ENCODE results near the gene RBM17.
"Not testable (repeated sequence)": the region's sequence is repeated elsewhere in the genome, so short reads cannot be mapped to it uniquely, and the experiment has no call there.

Gene RBM17

DNA sequence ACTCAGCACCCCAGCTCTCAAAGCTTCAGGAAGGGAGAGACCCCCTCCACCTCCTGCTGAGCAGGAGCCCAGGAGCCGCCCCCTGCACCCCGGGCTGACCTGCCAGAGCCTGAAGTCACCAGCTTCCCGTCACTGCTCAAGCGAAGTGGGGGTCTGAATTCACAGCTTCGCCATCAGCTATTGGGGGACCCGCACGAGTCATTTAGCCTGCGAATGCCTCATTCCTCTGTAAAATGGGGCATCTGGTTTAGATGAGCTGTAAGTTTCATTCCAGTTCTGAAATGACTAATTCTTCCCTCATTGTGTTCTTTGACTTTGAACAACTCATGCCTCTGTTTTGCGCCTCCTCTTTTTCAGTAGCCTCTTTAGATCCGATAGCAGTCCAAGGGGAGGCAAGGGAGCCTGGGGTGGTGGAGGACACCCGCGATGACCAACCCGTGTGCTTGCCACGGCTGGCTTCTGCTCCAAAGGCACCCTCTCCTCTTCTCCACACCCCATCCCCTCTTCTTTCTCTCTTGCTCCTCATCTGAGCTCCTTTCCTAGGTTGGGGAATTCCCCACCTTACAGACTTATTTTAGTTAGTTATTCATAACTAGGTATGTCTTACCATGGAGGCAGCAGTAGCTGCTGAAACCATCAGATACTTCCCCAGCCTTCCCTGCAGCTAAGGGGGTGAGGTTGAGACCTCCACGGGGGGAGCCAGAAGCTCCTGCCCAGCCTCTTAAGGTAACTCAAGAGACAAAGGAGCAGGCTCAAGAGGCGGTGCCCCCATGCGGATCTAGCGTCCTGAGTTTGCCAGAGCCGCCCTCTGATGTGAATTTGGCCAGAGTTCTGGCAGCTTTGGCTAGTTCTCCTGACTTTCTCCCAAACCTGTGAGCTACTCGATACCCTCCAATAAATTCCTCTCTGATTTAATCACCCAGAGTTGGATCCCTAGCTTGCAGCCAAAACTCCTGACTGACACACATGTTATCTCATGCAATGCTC is 47.7 kb downstream of the RBM17 start:
- DNase-seq (ENCODE audit: low read depth) = peak; percentile 65

DNA sequence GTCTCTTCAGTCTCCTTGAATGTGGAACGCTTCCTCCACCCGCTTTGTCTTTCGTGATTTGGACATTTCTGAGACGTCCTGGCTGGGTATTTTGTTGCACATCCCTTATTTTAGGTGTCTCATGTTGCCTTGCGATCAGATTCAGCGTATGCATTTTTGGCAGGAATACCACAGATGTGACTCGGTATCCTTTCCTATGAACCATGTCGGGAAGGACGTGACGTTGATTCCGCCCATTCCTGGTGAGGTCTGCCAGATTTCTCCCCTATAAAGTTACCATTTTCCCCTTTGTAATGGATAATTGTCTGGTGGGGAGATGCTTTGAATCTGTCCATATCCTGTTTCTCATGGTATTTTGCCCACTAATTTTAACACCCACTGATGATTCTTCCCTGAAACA is 49.6 kb downstream of the RBM17 start:
- DNase-seq (ENCODE audit: low read depth) = no peak

DNA sequence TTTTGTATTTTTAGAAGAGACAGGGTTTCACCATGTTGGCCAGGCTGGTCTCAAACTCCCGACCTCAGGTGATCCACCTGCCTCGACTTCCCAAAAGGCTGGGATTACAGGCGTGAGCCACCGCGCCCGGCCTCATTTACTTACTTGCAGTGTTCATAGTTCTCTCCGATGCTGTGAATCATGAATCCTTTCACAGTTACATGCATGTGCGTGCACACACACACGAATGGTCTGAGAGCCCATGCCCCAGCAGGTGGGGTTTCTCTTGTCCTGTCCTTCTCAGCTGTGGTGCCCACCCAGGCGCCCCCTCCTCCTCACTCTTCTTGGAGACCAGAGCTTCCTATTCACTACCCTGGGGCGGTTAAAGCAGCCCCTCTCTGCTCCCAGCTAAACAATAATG is 50.6 kb downstream of the RBM17 start:
- no peak for DNase-seq (ENCODE audit: low read depth)

DNA sequence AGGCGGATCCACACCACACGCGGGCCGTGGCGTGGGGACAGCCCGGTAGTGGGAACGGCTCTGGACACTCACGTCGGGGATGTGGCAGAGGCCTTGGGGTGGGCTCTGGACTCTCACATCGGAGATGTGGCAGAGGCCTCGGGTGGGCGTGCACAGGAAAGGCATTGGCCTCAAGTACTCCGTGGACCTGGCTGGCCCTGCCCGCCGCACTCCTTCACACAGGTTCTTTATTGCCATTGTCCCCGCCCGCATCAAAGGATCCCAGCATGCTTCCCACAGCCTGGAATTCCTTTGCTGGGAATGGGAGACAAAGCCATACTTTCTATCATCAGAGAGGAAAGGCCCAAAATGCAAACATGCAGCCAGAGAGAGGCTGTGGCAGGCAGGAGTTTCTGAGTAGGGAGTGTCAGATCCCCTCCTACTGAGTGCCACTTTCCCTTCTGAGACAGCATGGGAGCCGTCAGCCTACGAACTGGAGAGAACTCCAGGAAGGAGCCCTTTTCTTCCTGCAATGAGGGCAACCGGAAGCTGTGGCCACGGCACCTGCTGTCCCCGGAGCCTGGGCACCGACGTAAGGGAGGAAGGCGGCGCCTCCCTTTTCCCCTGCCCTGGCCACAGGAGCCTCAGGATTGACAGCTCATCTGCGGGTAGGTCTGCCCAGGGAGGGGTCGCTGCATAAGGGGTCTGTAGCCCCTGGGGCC is 51.5 kb downstream of the RBM17 start:
- DNase-seq (ENCODE audit: low read depth) = no peak

DNA sequence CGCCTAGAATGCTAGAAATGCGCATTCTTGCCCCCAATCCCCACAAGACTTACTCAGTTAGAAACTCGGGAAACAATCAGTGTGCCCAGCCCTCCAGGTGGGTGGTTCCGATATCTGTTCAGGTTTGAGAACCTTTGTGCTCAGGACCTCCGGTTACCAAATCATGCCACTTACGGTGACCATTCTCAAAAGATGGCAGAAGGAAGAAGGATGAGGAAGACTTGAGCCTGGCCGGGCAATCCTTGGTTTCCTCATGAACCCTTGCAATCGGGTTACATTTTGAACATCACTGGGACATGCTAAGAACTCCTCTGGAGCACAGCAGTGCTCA is 52.1 kb downstream of the RBM17 start:
- no peak for DNase-seq (ENCODE audit: low read depth)

DNA sequence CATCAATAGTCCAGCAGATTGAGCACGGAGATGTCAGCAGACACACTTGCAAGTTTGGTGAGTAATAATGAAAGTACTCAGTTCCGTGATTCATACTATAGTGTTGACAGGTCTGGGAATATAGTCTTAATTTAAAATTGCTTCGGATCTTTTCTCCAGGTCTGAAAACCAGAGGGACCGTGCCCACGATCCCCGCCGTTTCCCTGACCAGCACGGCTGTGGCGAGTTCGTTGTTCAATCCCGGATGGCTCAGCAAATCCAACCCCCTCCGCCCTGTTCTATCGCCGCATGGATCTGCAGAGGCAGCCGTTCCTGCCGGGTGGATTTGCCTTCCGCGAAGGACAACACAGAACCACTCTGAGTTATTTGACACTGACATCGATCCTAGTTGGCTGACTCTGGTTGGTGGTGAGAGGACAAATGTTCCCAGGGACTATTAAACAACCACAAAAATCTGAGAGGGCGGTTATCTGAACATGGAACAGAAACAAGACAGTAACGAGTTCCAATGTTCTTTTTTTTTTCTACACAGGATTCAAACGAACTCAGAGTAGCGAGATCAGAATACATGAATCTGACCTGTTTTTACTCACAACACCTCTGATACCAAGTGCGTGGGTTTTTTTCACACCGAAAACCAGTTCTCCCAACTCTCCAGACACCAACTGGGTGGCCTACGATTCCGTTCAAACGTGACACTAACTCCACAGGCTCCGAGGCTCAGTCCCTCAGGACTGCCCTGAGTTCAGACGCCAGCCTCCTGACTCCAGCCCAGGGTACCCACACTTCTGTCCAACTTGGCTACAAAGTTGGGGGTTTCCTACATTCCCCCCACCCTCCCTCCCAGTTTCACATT is 52.7 kb downstream of the RBM17 start:
- peak; percentile 79 for DNase-seq (ENCODE audit: low read depth)

DNA sequence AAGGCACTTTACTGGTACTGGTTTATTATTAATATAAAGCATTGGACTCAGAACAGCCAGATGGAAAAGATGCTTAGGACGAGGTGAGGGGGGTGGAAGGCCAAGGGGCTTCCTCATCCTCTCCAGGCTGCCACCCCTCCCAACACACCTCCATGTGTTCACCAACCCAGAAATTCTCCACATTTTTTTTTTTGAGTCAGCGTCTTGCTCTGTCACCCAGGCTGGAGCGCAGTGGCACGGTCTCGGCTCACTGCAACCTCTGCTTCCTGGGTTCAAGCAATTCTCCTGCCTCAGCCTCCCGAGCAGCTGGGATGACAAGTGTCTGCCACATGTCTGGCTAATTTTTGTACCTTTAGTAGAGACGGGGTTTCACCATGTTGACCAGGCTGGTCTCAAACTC is 53.4 kb downstream of the RBM17 start:
- DNase-seq (ENCODE audit: low read depth) = not testable (repeated sequence)

DNA sequence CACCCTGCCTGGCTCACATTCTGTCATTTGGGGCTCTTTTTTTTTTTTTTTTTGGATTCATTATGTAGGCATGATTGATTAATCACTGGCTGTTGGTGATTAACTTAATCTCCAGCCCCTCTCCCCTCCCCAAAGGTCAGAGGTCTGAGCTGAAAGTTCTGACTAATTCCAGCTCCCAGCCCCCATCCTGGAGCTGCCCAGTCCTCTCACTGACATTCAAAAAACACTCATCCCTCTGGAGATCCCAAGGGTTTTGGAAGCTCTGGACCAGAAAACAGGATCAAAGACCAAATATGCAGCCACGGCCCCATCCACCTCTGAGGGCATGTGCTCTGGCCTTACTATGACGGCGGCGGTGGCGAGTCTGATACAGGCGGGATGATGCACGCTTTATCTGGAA is 53.8 kb downstream of the RBM17 start:
- DNase-seq (ENCODE audit: low read depth) = no peak

DNA sequence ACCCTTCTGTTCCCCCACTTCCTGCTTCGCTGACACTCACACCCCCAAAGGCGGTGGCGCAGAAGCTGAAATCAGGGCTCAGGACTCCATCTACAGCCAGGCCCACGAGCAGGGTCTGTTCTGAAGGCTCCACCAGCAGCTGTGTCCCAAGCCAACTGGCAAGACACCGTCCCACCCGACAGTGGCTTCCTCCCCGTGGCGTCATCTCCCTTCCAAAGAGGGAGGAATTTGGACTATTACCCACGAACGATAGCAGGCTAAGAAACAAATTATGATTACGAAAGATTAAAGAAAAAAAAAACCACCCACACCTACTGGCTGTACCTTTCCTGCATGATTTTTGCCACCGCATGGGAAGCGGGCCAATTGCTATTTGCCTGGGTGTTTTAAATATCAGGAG is 54.3 kb downstream of the RBM17 start:
- no peak for DNase-seq (ENCODE audit: low read depth)

DNA sequence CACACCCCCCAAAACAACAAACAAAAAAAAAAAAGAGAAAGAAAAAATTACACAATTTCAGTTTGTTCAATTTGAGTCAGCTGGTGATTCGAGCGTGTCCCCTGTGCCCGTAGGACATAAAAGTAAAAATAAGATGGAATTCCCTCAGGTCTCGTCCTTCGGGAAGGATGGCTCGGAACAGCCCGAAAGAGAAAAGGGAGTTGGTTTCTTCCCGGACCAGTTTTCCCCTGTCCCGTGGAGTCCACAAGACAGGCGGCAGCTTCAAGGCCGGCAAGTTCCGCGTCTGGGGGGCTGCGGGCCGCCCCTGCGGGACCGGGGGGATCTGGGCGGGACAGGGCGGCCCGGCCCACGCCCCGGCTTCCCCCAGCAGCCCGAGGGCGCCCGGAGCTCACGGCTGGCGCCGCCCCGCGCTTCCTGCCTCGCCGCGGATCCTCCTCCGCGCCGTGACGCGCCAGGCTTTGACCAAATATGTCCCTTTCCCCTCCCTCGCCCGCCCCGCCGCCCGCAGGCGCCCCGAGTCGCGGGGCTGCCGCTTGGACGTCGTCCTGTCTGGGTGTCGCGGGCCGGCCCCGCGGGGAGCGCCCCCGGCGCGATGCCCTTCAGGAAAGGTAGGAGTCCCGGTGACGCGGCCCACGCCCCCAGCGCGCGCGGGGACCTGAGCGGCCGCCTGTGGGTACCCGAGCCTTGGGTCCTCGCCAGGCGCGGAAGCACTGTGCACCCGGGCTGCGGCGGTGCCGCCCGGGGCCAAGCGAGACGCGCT is 55.8 kb downstream of the RBM17 start:
- peak; percentile 72 for DNase-seq (ENCODE audit: low read depth)

DNA sequence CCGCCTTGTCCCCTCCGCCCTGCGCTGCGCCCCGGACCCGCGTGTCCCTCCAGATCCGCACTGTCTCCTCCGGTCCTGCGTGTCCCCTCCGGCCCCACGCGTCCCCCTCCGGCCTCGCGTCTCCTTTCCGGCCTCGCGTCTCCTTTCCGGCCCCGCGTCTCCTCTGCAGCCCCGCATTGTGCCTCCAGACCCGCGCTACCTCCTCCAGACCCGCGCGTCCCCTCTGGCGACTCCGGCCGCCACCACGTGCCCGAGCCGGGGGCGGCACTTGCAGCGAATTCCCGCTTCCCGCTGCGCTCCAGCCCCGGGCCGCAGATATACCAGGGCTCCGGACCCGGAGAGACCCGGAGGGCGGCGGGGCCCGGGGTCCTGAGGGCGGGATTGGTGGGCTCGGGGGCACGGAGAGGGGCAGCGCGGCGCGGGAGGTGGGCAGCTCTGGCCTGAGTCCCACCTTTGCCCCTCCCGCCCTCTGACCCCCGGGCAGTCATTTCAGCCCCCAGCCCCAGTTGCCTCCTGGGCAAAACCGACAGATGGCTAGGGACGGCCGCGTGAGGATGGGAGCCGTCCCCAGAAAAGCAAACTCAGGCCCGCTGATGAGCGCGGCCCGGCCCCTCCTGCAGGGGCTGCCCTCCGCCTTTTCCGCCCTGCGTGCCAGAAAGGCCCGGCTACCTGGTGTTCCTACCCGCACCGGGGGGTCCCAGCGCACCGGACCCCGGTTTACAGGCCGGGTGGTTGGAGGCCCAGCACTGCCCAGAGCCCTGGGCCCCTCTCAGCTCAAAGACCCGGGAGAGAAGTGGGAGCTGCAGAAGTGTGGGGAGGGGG is 56.5 kb downstream of the RBM17 start:
- DNase-seq (ENCODE audit: low read depth) = no peak

DNA sequence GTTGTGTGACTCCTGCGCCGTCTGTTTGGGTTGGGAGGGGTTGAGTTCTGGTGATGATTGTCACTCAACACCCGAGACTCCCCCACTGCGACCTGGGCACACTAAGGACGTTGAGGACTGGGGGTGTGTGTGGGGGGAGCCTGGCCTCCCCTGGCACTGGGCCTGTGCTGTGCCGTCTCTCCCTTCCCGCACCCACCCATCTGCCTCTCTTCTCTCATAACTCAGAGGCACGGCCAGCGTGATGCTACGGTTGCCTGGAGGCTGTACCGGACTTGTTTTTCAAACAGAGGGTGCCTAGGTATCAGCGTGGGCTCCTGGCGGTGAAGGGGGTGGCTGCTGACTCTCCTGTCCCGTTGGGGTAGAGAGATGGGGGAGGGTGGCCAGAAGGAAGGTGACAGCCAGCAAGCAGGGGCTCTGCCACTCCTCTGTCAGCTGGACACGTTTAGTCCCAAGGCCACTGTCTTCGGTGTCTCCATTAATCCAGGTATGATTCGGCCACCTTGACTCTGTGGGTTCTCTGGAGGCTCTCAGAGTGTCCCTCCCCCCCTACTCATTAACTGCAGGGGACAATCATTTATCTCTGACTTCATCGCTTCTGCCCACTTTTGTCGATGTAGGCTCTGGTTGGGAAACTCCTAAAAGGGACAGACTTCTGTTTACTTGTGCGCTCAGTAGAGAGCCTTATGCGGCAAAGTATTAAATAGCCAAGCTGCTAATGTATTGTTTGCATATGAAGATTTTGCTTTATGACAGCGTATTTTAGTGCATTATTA is 57.4 kb downstream of the RBM17 start:
- no peak for DNase-seq (ENCODE audit: low read depth)

DNA sequence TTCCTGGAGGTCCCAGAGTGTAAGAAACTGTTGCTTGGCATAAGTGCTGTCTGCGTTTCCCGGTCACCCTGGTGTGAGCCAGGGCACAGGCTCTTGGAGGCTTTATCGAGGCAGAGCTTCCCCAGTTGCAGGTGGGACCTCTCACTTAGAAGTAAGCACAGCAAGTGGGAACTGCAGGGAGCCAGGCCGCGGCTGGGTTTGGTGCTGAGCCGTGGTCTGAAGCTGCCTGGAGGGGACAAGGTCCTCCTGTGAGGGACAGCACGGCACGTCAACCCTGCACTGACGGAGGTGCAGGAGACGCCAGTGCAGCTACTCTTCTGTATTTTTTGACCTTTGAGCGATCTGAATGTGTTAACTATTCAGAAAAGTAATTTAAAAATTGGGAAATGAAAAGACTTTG is 58.1 kb downstream of the RBM17 start:
- DNase-seq (ENCODE audit: low read depth) = no peak

DNA sequence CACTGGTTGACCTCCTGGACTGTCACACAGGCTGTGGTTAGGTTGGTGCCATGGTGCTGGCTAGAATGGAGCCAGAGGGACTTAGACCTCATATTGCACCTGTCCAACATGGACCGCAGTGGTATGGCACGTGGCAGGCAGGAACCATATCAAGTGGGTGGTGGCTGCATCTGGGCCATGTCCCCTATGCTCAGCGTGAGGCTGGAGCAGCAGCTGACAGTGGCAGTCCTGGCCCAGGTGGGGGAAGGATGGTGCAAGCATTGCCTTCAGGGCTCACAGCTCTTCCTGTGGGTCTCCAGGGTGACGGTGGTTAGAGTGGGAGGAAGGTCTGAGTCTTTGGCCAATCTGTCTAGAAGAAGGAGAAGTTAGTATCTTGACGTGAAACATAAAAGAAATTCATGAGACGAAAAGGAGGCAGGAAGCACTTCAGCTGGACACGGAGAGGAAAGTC is 59.4 kb downstream of the RBM17 start:
- DNase-seq (ENCODE audit: low read depth) = no peak

DNA sequence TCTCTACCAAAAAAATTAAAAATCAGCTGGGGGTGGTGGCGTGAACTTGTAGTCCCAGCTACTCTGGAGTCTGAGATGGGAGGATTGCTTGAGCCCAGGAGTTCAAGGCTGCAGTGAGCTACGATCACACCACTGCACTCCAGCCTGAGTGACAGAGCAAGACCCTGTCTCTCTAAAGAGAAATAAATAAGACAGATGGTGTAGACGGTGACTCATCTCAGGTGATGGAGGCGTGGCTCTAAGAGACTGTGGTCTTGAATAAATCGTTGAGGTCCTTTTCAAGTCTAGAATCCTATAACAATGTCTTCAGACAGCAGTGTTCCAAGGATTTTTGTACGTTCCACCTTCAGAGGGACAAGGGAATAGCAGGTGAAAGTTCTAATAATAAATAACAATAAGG is 60.1 kb downstream of the RBM17 start:
- no peak for DNase-seq (ENCODE audit: low read depth)

DNA sequence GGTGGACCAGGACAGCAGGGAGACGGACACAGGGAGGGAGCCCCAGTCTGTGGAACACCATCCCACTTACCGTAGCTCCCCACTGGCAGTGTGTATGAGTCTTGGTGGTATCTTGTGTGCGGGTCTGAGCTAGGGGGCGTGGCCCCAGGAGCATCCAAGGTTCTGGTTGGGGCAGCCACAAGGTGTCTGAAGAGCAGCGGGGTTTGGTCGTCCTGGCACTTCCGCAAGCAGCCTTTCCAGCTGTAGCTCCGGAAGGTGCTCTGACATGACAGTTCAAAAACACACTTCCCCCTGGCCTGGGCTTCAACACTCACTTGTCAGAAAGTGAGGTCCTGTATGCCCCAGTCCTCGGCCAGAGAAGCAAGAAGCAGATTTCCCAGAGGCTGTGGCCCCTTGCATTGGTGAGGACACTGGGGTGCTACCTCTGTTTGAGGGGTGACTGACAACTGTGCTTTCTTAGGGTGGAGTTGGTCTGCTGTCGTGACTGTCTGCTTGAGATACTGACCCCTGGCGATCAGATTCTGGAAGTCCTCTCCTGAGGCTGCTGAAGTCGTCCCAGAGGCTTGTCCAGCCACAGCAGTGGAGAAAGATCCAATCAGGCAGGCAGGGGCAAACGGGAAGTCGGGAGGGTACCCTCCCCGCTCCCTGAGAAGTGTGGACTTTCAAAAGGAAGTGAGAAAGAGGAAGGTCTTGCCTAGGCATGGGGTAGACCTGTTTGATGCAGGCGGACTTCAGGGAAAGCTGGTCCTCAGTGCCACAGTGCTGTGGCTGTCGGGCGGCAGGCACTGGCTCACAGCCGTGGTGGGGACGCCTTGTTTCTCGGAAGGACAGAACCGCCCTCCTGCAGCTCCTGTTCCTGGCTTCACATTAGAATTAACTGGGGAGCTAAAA is 62.5 kb downstream of the RBM17 start:
- DNase-seq (ENCODE audit: low read depth) = no peak

DNA sequence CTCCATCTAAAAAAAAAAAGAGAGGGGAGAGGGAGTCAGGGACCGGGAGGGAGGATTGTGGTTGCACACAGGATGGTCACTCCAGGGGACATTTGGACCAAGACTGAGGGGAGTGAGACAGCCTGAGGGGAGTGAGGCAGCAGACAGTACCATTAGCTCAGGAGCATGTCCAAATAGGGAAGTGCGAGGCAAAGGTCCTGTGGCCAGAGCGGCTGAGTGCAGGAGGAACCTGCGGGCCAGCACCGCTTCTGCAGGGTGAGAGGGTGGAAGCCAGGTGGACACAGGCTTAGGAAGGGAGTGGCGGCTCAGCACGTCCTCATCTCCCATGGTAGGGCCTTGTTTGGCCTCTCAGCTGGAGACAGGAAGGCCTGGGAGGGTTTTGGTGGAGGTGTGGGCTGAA is 65.0 kb downstream of the RBM17 start:
- no peak for DNase-seq (ENCODE audit: low read depth)

DNA sequence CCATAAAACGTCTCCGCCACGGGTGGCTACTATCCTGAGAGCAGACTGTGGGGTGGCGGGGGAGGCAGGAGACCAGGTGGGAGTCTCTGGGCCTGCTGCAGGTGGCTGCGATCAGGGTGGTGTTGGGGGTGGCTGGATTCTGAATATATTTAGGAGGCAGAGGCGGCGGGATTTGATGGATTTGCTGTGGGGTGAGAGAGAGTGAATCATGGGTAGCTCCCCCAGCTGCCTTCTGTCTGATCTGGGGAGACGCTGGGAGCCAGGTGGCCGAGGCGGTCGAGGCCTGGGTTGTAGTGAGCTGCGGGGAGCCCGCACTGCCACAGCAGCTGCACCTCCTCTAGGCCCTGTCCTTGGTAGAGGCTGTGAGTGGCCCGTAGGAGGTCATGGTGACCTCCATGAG is 65.7 kb downstream of the RBM17 start:
- no peak for DNase-seq (ENCODE audit: low read depth)

DNA sequence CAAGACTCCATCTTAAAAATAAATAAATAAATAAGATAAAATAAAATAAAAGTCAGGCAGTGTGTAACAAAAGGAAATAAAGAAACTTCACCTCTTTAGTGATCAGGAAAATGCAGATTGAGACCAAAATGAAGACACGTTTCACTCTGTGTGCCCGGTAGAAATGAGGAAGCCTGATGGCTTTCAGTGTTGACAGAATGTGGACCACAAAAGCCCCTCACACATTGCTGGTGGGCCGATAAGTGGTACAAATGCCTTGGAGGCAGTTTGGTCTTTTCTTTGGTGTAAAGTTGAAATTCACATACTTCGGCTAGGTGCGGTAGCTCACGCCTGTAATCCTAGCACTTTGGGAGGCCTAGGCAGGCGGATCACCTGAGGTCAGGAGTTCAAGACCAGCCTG is 69.4 kb downstream of the RBM17 start:
- no peak for DNase-seq (ENCODE audit: low read depth)

All from stromal cell of bone marrow (primary cell).